Stimulated activated CD4-positive, alpha-beta T cell treated with anti-CD3 and anti-CD28 coated beads, Interleukin-12 subunit alpha, Interleukin-12 subunit beta, amount 100 ng/mL, for 4 hours (primary cell): Measurements from ENCODE around the gene ABHD16B.
"Not testable (repeated sequence)": the region's sequence is repeated elsewhere in the genome, so short reads cannot be mapped to it uniquely, and the experiment has no call there.

Experiments used
- DNase-seq: peaks from one replicate; pipeline ENCODE4 v3.0.0-alpha.2; 2020

The ABHD16B gene

GRCh38 chr20:63835021-63835858 lies 26.1 kb upstream of the ABHD16B start:
- DNase-seq: no peak

- no peak for DNase-seq
These were observed 24.6 kb upstream of the ABHD16B start for GRCh38 chr20:63836458-63837344.

- DNase-seq: no peak
These were observed 23.8 kb upstream of the ABHD16B start for GRCh38 chr20:63837479-63837878.

- no peak for DNase-seq
These were observed 21.7 kb upstream of the ABHD16B start for GRCh38 chr20:63839620-63840019.

- DNase-seq: no peak
These were observed 20.9 kb upstream of the ABHD16B start for GRCh38 chr20:63840405-63840828.

GRCh38 chr20:63842258-63842657 lies 19.0 kb upstream of the ABHD16B start:
- no peak for DNase-seq

GRCh38 chr20:63843222-63843621 lies 18.1 kb upstream of the ABHD16B start:
- no peak for DNase-seq

- DNase-seq: no peak
These were observed 17.5 kb upstream of the ABHD16B start for GRCh38 chr20:63843778-63844177.

GRCh38 chr20:63844511-63844991 lies 16.7 kb upstream of the ABHD16B start:
- DNase-seq: no peak

GRCh38 chr20:63846128-63846771 lies 15.0 kb upstream of the ABHD16B start:
- no peak for DNase-seq

- DNase-seq: no peak
These were observed 14.4 kb upstream of the ABHD16B start for GRCh38 chr20:63846888-63847236.

- no peak for DNase-seq
These were observed 13.9 kb upstream of the ABHD16B start for GRCh38 chr20:63847237-63848002.

- DNase-seq: no peak
These were observed 13.0 kb upstream of the ABHD16B start for GRCh38 chr20:63848003-63848911.

GRCh38 chr20:63850689-63851547 lies 10.4 kb upstream of the ABHD16B start:
- peak; percentile 46 for DNase-seq

- DNase-seq: not testable (repeated sequence)
These were observed 9.8 kb upstream of the ABHD16B start for GRCh38 chr20:63851548-63851943.

- not testable (repeated sequence) for DNase-seq
These were observed 7.6 kb upstream of the ABHD16B start for GRCh38 chr20:63853733-63854068.

GRCh38 chr20:63854069-63854765 lies 7.1 kb upstream of the ABHD16B start:
- no peak for DNase-seq

GRCh38 chr20:63854766-63855362 lies 6.4 kb upstream of the ABHD16B start:
- no peak for DNase-seq

GRCh38 chr20:63855363-63856097 lies 5.8 kb upstream of the ABHD16B start:
- no peak for DNase-seq
